Left ventricle myocardium superior (tissue), 1 donor: Measurements from ENCODE around the gene GTF2I. TPM values are rescaled to one million over a fixed set of nuclear protein-coding genes. Genes with fewer than 3 reads are reported as not detected.

Experiments used
- total RNA-seq: library from RNA; stranded (reverse); fragmentation: NEBNext Ultra II Directional; extraction: Animal tissue kit (Norgen Biotek cat#: 25700); gene quantifications from one replicate; pipeline ENCODE4 v1.2.1, GENCODE V29; 2021
- donor health status: DM: no; HTN: yes; CAD: no; lungs with severe emphysema.

Gene GTF2I
- total RNA-seq, 1 donor from 2014 or later: 134 TPM

Other genes starting within 250 kb of the GTF2I start
- gene GTF2IRD1, start 203.8 kb upstream of the GTF2I start, total RNA-seq: 19.5 TPM
- 3.9 TPM for gene NCF1, start 116.3 kb downstream of the GTF2I start, total RNA-seq
- gene GTF2IRD2, start 193.9 kb downstream of the GTF2I start, total RNA-seq: 21.3 TPM